ENCODE measurements around the gene MTURN.

The MTURN gene

GRCh38 chr7:30209951-30210350 is 75.2 kb downstream of the MTURN start:
- DNase-seq (ENCODE audit: low spot score), result no peak
